ENCODE data around the gene NAP1L1.

- TF ChIP-seq, protein P1, sequence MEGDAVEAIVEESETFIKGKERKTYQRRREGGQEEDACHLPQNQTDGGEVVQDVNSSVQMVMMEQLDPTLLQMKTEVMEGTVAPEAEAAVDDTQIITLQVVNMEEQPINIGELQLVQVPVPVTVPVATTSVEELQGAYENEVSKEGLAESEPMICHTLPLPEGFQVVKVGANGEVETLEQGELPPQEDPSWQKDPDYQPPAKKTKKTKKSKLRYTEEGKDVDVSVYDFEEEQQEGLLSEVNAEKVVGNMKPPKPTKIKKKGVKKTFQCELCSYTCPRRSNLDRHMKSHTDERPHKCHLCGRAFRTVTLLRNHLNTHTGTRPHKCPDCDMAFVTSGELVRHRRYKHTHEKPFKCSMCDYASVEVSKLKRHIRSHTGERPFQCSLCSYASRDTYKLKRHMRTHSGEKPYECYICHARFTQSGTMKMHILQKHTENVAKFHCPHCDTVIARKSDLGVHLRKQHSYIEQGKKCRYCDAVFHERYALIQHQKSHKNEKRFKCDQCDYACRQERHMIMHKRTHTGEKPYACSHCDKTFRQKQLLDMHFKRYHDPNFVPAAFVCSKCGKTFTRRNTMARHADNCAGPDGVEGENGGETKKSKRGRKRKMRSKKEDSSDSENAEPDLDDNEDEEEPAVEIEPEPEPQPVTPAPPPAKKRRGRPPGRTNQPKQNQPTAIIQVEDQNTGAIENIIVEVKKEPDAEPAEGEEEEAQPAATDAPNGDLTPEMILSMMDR (IDR thresholded peaks at IDR 0.05) = no peak
- TF ChIP-seq EZH2 (IDR thresholded peaks at IDR 0.05) (no peak), EZH2phosphoT487 (IDR thresholded peaks at IDR 0.05) (no peak)
Measured at GRCh38 chr12:76074701-76075336, 9.7 kb downstream of the NAP1L1 start.
